Endothelial cell of umbilical vein (primary cell): Measurements from ENCODE around the gene ATXN7L1. TPM values are rescaled to one million over a fixed set of nuclear protein-coding genes. Genes with fewer than 3 reads are reported as not detected.
A peak's percentile ranks its signal among the peaks of the same experiment; 100 is the strongest.

Experiments
- BruUV-seq: library from RNA; stranded (reverse); fragments of 400-500 nt; replicated peaks from 2 replicates; lab custom pipeline; 2021; lab: Mats Ljungman, UMichigan
- CTCF ChIA-PET: fragments of 300-600, 350-600 bp; sonication (Branson Sonifier 250); formaldehyde crosslinking; loops from one replicate; lab custom pipeline; 2021; ENCODE audit warnings: antibody characterized with exemption, inconsistent platforms; lab: Charles Lee
- POLR2A ChIA-PET: fragments of 300-600, 350-600 bp; sonication (Branson Sonifier 250); formaldehyde crosslinking; loops from one replicate; lab custom pipeline; 2021; ENCODE audit warnings: antibody characterized with exemption, inconsistent platforms; lab: Charles Lee
- DNase-seq: peaks from one replicate; pipeline ENCODE4 v3.0.0-alpha.2; 2011; ENCODE audit warnings: low read depth, low spot score
- FAIRE-seq: peaks from 2 replicates; lab custom pipeline; 2011; peaks lifted over from hg19 to GRCh38; lab: Jason Lieb, UNC
- H2AFZ ChIP-seq: 2 replicates; pipeline ENCODE4 v1.6.0; 2012; ENCODE audit warnings: low read depth, low read length, control low read depth, inconsistent platforms
- H3K27ac ChIP-seq: 2 replicates; pipeline ENCODE4 v1.5.1; 2011; ENCODE audit warnings: low read depth, mild to moderate bottlenecking, control low read depth, low read length, moderate library complexity; ENCODE audit not compliant: insufficient read depth
- H3K27me3 ChIP-seq, 2 experiments: 2 replicates each; pipeline versions ENCODE4 v1.6.0 to v1.6.1; 2011; ENCODE audit warnings: low read length in 2 of 2, mixed read lengths in 1 of 2; ENCODE audit not compliant: control insufficient read depth in 2 of 2, insufficient read depth in 2 of 2
- H3K36me3 ChIP-seq, 2 experiments: 2 replicates in 1 of 2; 3 replicates in 1 of 2; pipeline ENCODE4 v1.5.1; 2011; ENCODE audit warnings: low read length in 2 of 2, mild to moderate bottlenecking in 1 of 2, moderate library complexity in 1 of 2; ENCODE audit not compliant: control insufficient read depth in 2 of 2, insufficient read depth in 2 of 2; ENCODE audit errors: extremely low read depth in 1 of 2
- H3K4me1 ChIP-seq: 3 replicates; pipeline ENCODE4 v1.5.1; 2011; ENCODE audit warnings: mild to moderate bottlenecking, low read length; ENCODE audit not compliant: control insufficient read depth, insufficient read depth; ENCODE audit errors: extremely low read depth
- H3K4me2 ChIP-seq: 2 replicates; pipeline ENCODE4 v1.6.1; 2011; ENCODE audit warnings: low read length, control low read depth, mixed read lengths; ENCODE audit not compliant: insufficient read depth
- H3K4me3 ChIP-seq, 3 experiments: fragments of 200-600 bp in 1 of 3; sonication (generic), shearing (Covaris generic) in 1 of 3; replicated peaks in 1 of 3; 2 replicates each; pipeline ENCODE4 v1.5.1; 2011 to 2016; ENCODE audit warnings: control low read depth in 3 of 3, low read length in 3 of 3, mild to moderate bottlenecking in 2 of 3, inconsistent platforms in 1 of 3, low read depth in 1 of 3, moderate library complexity in 1 of 3; ENCODE audit not compliant: insufficient read depth in 1 of 3
- H3K79me2 ChIP-seq: 2 replicates; pipeline ENCODE4 v1.6.0; 2012; ENCODE audit warnings: low read length, inconsistent platforms; ENCODE audit not compliant: control insufficient read depth, insufficient read depth
- H3K9ac ChIP-seq: replicated peaks from 2 replicates; pipeline ENCODE3; 2011; ENCODE audit warnings: low read length, control low read depth; ENCODE audit not compliant: insufficient read depth; ENCODE audit errors: extremely low read depth
- H3K9me1 ChIP-seq: replicated peaks from 3 replicates; pipeline ENCODE4 v1.6.0; 2011; ENCODE audit warnings: mild to moderate bottlenecking, low read length; ENCODE audit not compliant: control insufficient read depth, insufficient read depth; ENCODE audit errors: extremely low read depth
- H3K9me3 ChIP-seq: replicated peaks from 2 replicates; pipeline ENCODE4 v1.5.1; 2012; ENCODE audit warnings: low read length, inconsistent platforms; ENCODE audit not compliant: control insufficient read depth, insufficient read depth
- H4K20me1 ChIP-seq: replicated peaks from 2 replicates; pipeline ENCODE3; 2011; ENCODE audit warnings: mild to moderate bottlenecking, low read length; ENCODE audit not compliant: control insufficient read depth, insufficient read depth; ENCODE audit errors: extremely low read depth
- CTCF ChIP-seq, 2 donors: IDR thresholded peaks; 1 replicate in 1 of 2; 2 replicates in 1 of 2; pipeline ENCODE4 v1.5.1; 2011; ENCODE audit warnings: low read length in 2 of 2, mild to moderate bottlenecking in 2 of 2, moderate library complexity in 2 of 2, control low read depth in 1 of 2, inconsistent platforms in 1 of 2, low read depth in 1 of 2; ENCODE audit not compliant: insufficient read depth in 1 of 2; ENCODE audit errors: extremely low read depth in 1 of 2
- EZH2 ChIP-seq: IDR thresholded peaks from 2 replicates; pipeline ENCODE4 v1.6.1; 2012; ENCODE audit warnings: borderline replicate concordance, low read depth, mild to moderate bottlenecking, moderate library complexity, low read length, inconsistent platforms; ENCODE audit not compliant: severe bottlenecking
- FOS ChIP-seq: IDR thresholded peaks from 2 replicates; pipeline ENCODE4 v1.6.1; 2011; ENCODE audit warnings: mild to moderate bottlenecking, low read length, moderate library complexity, borderline replicate concordance; ENCODE audit not compliant: insufficient read depth
- GATA2 ChIP-seq: IDR thresholded peaks from 2 replicates; pipeline ENCODE4 v1.7.0; 2011; ENCODE audit warnings: low read depth, mild to moderate bottlenecking, moderate library complexity, mixed read lengths, low read length; ENCODE audit not compliant: insufficient read length, insufficient read depth
- JUN ChIP-seq: IDR thresholded peaks from 2 replicates; pipeline ENCODE4 v1.6.1; 2011; ENCODE audit warnings: borderline replicate concordance, low read depth; ENCODE audit not compliant: insufficient read length, insufficient read depth
- MAX ChIP-seq: IDR thresholded peaks from 2 replicates; pipeline ENCODE4 v1.6.1; 2011; ENCODE audit not compliant: insufficient read depth, insufficient read length
- MYC ChIP-seq: IDR thresholded peaks from one replicate; pipeline ENCODE4 v1.6.1; 2011; ENCODE audit warnings: mild to moderate bottlenecking, low read depth, low read length
- POLR2A ChIP-seq: IDR thresholded peaks from 2 replicates; pipeline ENCODE4 v1.6.1; 2012; ENCODE audit warnings: low read depth, mild to moderate bottlenecking, control low read depth, low read length
- POLR2AphosphoS5 ChIP-seq: IDR thresholded peaks from 2 replicates; pipeline ENCODE4 v1.6.1; 2012; ENCODE audit warnings: low read depth, mild to moderate bottlenecking, control low read depth, low read length, moderate library complexity; ENCODE audit not compliant: insufficient read depth
- dilution Hi-C: fragments of 300-500 bp; cut with MboI; formaldehyde crosslinking; loops from one replicate; pipeline ENCODE4 v1.15.0; 2019; ENCODE audit warnings: low sequenced_read_pairs; ENCODE audit not compliant: extremely low pct_ligation_motif_present
- intact Hi-C: fragments of 100-400 bp; cut with micrococcal nuclease; formaldehyde crosslinking; loops from one replicate; pipeline ENCODE4 v1.10.0; 2022
- polyA plus RNA-seq, 4 experiments: library from polyadenylated mRNA; depleted of rRNA in 3 of 4; stranded (reverse) in 3 of 4; unstranded in 1 of 4; fragments of >200 nt; gene quantifications; 2 replicates each; pipeline versions ENCODE4 v1.2.1 to v1.2.3, GENCODE V29; 2011 to 2012; ENCODE audit warnings: missing spikeins in 1 of 4
- total RNA-seq: library from RNA; stranded (reverse); gene quantifications from 2 replicates; pipeline ENCODE4 v1.2.3, GENCODE V29; 2021

The ATXN7L1 gene
- total and polyA plus RNA-seq, 2 donors (not counting 3 experiments of a cell fraction or from before 2014, with no cell fraction given), result 4.6 to 15.6 TPM

GRCh38 chr7:105831302-105831620, 45.1 kb downstream of the ATXN7L1 start:
- no peaks in the 10 kb centered on the region for H3K36me3 ChIP-seq
- no peak overlapping the region for H3K9ac ChIP-seq
- dilution Hi-C loops (no loop called here), intact Hi-C loops (no loop called here)
- DNase-seq, result no peak
- H3K27me3 ChIP-seq, result no peaks in the 10 kb centered on the region
- TF ChIP-seq GATA2, result no peak
- no peak for TF ChIP-seq FOS
- TF ChIP-seq POLR2A, result no peak
- no peak for TF ChIP-seq MAX
- TF ChIP-seq MYC, result no peak
- TF ChIP-seq EZH2, result no peak
- no peak for TF ChIP-seq CTCF (IDR thresholded peaks at IDR 0.05; ENCODE audit: extremely low read depth in 1 of 2, insufficient read depth in 1 of 2, low read depth in 1 of 2, low read length in 2 of 2)
- TF ChIP-seq POLR2AphosphoS5, result no peak
- TF ChIP-seq JUN, result no peak
- H3K9me3 ChIP-seq, result no peaks in the 10 kb centered on the region
- peak overlapping the region; percentile 66 for H3K27ac ChIP-seq
- no peaks in the 10 kb centered on the region for H3K79me2 ChIP-seq
- ChIA-PET CTCF (interaction anchor here (1.0 to 1.7 kb wide), 2 partner anchors 23 to 46 kb away, joined by 3 to 5 read pairs; no protein-coding TSS in a partner anchor), POLR2A (no interaction called here)
- no TSS peak for BruUV-seq
- H4K20me1 ChIP-seq, result no peaks in the 10 kb centered on the region
- H3K4me3 ChIP-seq, result no peak overlapping the region
- H2AFZ ChIP-seq, result no peak overlapping the region
- no peak for FAIRE-seq
- H3K4me1 ChIP-seq, result peaks cover 30% of the 10 kb centered on the region
- peak overlapping the region; percentile 19 for H3K4me2 ChIP-seq
- H3K9me1 ChIP-seq, result no peaks in the 10 kb centered on the region
